ENCODE measurements around the gene FAM53B. TPM values are rescaled to one million over a fixed set of nuclear protein-coding genes. Genes with fewer than 3 reads are reported as not detected.

Gene FAM53B
- total RNA-seq, 1 experiment from 2014 or later: 13.7 TPM

DNA sequence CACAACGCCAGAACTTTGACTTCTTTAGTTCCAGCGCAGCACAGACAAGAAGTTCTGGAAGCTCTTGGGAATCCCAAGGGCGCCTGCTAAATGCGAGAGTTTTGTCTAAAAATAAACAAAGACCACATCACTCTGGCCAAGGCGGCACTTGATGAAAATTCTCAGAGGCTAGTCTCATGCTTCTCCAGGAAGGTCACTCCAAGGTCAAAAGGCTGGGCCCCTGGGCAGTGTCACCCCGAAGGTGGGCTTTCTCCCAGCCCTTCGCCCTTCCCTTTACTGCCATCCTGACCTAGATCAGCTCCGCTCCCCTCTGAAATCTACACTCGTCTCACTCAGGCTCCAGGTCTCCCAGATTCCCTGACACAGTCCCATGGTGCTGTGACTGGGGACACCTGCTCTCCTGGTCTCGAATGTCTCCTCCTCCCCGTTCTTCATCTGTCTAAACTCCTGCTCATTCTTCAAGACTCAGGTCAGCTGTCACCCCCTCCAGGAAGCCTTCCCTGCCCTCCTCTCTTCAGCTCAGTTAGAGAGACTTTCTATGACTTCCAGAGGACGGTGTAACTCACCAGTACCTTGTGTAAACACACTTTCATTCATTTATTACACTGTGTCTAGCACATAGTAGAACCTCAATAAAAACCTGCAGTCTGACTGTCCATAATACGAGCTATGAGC is 10.5 kb downstream of the FAM53B start:
- no peaks in the 10 kb centered on the region for H3K9me3 ChIP-seq
- Mint-ChIP-seq H3K27me3 (ENCODE audit: insufficient read depth, unreplicated experiment) (no peaks in the 10 kb centered on the region), H3K4me1 (ENCODE audit: low read depth, unreplicated experiment) (no peaks in the 10 kb centered on the region), H3K9me3 (ENCODE audit: unreplicated experiment) (no peaks in the 10 kb centered on the region), H3K36me3 (ENCODE audit: insufficient read depth, unreplicated experiment) (peaks cover 4% of the 10 kb centered on the region), H3K27ac (ENCODE audit: unreplicated experiment) (no peak overlapping the region), H3K4me3 (ENCODE audit: unreplicated experiment) (no peak overlapping the region)
- intact Hi-C loops (cut with micrococcal nuclease; ENCODE audit: unreplicated experiment): no loop called here
- no peaks in the 10 kb centered on the region for H3K4me1 ChIP-seq
- no peaks in the 10 kb centered on the region for H3K27me3 ChIP-seq (replicated peaks; ENCODE audit: control insufficient read depth, insufficient read depth, low read length)
- H3K36me3 ChIP-seq (ENCODE audit: control insufficient read depth, insufficient read depth, low read length): no peaks in the 10 kb centered on the region; the same call in 1 of the 2 replicates
- no TSS peak for BruUV-seq (replicated peaks)
- DNase-seq: no peak
- POLR2A ChIA-PET: no interaction called here
- TF ChIP-seq, protein P1, sequence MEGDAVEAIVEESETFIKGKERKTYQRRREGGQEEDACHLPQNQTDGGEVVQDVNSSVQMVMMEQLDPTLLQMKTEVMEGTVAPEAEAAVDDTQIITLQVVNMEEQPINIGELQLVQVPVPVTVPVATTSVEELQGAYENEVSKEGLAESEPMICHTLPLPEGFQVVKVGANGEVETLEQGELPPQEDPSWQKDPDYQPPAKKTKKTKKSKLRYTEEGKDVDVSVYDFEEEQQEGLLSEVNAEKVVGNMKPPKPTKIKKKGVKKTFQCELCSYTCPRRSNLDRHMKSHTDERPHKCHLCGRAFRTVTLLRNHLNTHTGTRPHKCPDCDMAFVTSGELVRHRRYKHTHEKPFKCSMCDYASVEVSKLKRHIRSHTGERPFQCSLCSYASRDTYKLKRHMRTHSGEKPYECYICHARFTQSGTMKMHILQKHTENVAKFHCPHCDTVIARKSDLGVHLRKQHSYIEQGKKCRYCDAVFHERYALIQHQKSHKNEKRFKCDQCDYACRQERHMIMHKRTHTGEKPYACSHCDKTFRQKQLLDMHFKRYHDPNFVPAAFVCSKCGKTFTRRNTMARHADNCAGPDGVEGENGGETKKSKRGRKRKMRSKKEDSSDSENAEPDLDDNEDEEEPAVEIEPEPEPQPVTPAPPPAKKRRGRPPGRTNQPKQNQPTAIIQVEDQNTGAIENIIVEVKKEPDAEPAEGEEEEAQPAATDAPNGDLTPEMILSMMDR (IDR thresholded peaks at IDR 0.05; ENCODE audit: insufficient read depth in 1 of 2, low read depth in 1 of 2, low read length in 1 of 2, severe bottlenecking in 1 of 2, unreplicated experiment in 1 of 2): no peak
- CTCF ChIA-PET: interaction anchor here (1.7 kb wide), 1 partner anchor 9 kb away, joined by 7 read pairs; no protein-coding TSS in a partner anchor
- H3K4me3 ChIP-seq (ENCODE audit: low read depth, low read length): no peak overlapping the region

DNA sequence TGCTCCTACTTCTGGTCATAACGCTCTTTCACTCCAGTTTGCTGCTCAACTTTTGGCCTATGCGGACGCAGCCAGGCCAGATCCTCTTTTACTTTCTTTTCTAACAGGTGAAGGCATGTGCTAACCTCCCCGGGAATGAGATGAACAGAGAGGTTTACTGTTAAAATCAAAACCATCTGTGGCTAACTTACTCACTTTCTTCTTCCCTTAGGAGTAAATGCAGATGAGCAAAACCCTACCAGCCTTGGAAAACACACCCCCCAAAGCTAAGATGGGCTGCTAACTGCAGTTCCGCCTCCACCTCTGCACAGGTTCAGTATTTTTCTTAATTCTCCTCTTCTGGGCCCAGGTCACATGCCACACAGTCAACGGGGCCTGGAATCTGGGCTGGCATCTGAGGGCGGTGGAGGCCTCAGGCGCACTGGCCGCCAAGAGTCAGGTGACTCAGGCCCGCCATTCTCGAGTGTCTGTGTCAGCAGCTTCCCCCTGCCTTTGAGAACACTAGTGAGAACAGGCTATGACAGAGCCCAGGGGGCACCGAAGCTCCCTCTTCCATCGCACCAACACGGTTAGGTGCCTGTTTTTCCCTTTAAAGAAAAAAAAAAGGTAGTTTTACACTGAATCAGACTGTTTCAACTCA is 11.1 kb downstream of the FAM53B start:
- ChIA-PET CTCF (interaction anchor here (1.7 kb wide), 1 partner anchor 10 kb away, joined by 7 read pairs; no protein-coding TSS in a partner anchor), POLR2A (no interaction called here)
- H3K9me3 ChIP-seq: no peaks in the 10 kb centered on the region
- TF ChIP-seq, protein P1 (IDR thresholded peaks at IDR 0.05; ENCODE audit: insufficient read depth in 1 of 2, low read depth in 1 of 2, low read length in 1 of 2, severe bottlenecking in 1 of 2, unreplicated experiment in 1 of 2): no peak
- H3K36me3 ChIP-seq (ENCODE audit: control insufficient read depth, insufficient read depth, low read length): no peaks in the 10 kb centered on the region; the same call in 1 of the 2 replicates
- intact Hi-C loops (cut with micrococcal nuclease; ENCODE audit: unreplicated experiment): no loop called here
- no peaks in the 10 kb centered on the region for H3K4me1 ChIP-seq
- H3K27ac Mint-ChIP-seq (ENCODE audit: unreplicated experiment): no peak overlapping the region
- H3K27me3 ChIP-seq (replicated peaks; ENCODE audit: control insufficient read depth, insufficient read depth, low read length): no peaks in the 10 kb centered on the region
- no peaks in the 10 kb centered on the region for H3K9me3 Mint-ChIP-seq (ENCODE audit: unreplicated experiment)
- H3K27me3 Mint-ChIP-seq (ENCODE audit: insufficient read depth, unreplicated experiment): no peaks in the 10 kb centered on the region
- H3K4me3 Mint-ChIP-seq (ENCODE audit: unreplicated experiment): no peak overlapping the region
- H3K4me1 Mint-ChIP-seq (ENCODE audit: low read depth, unreplicated experiment): no peaks in the 10 kb centered on the region
- H3K36me3 Mint-ChIP-seq (ENCODE audit: insufficient read depth, unreplicated experiment): peaks cover 4% of the 10 kb centered on the region
- no peak overlapping the region for H3K4me3 ChIP-seq (ENCODE audit: low read depth, low read length)
- BruUV-seq (replicated peaks): no TSS peak
- no peak for DNase-seq

DNA sequence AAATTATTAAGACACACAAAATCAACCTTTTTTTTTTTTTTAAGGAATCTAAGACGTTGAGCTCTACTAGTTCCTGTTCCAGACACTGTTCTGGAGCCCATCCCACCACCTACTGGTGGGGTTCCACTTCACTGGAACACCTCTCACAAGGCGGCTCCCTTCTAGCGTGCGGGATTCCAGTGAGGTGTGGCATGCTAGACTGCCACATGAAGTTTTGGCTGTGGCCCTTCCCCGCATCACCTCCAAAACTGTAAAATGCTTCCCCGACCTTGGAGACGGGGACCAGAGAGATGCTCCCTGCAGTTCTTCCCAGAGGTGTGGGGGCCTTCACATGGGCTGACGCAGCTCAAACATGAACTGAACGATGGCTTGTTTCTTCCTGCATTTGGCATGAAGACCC is 12.6 kb downstream of the FAM53B start:
- Mint-ChIP-seq H3K4me3 (ENCODE audit: unreplicated experiment) (no peak overlapping the region), H3K27ac (ENCODE audit: unreplicated experiment) (no peak overlapping the region), H3K27me3 (ENCODE audit: insufficient read depth, unreplicated experiment) (no peaks in the 10 kb centered on the region), H3K4me1 (ENCODE audit: low read depth, unreplicated experiment) (no peaks in the 10 kb centered on the region), H3K9me3 (ENCODE audit: unreplicated experiment) (no peaks in the 10 kb centered on the region), H3K36me3 (ENCODE audit: insufficient read depth, unreplicated experiment) (peaks cover 4% of the 10 kb centered on the region)
- H3K9me3 ChIP-seq: no peaks in the 10 kb centered on the region
- ChIA-PET POLR2A (no interaction called here), CTCF (interaction anchor here (1.0 kb wide), 1 partner anchor 10 kb away, joined by 3 read pairs; no protein-coding TSS in a partner anchor)
- DNase-seq: no peak
- H3K36me3 ChIP-seq (ENCODE audit: control insufficient read depth, insufficient read depth, low read length): no peaks in the 10 kb centered on the region
- H3K4me3 ChIP-seq (ENCODE audit: low read depth, low read length): no peak overlapping the region
- intact Hi-C loops (cut with micrococcal nuclease; ENCODE audit: unreplicated experiment): no loop called here
- no peaks in the 10 kb centered on the region for H3K4me1 ChIP-seq
- no peaks in the 10 kb centered on the region for H3K27me3 ChIP-seq (replicated peaks; ENCODE audit: control insufficient read depth, insufficient read depth, low read length)
- BruUV-seq (replicated peaks): no TSS peak
- TF ChIP-seq, protein P1 (IDR thresholded peaks at IDR 0.05; ENCODE audit: insufficient read depth in 1 of 2, low read depth in 1 of 2, low read length in 1 of 2, severe bottlenecking in 1 of 2, unreplicated experiment in 1 of 2): no peak
